Gastrocnemius medialis (tissue), 4 donors: ENCODE measurements around the gene HOXC11.

Source experiments
- CTCF ChIP-seq, 5 experiments: fragments of 450-650 bp in 3 of 5; fragments of 200-600 bp in 2 of 5; sonication (generic) in 2 of 5; IDR thresholded peaks in 4 of 5; conservative IDR thresholded peaks in 1 of 5; 1 replicate in 4 of 5; 2 replicates in 1 of 5; pipeline ENCODE4 v1.5.1; 2016 to 2019; ENCODE audit warnings: antibody characterized with exemption in 5 of 5, mild to moderate bottlenecking in 3 of 5, moderate library complexity in 3 of 5
- POLR2A ChIP-seq, 2 donors: fragments of 450-650 bp; IDR thresholded peaks; one replicate each; pipeline ENCODE4 v1.6.1; 2017; ENCODE audit warnings: antibody characterized with exemption in 2 of 2, mild to moderate bottlenecking in 2 of 2, moderate library complexity in 2 of 2

DNA sequence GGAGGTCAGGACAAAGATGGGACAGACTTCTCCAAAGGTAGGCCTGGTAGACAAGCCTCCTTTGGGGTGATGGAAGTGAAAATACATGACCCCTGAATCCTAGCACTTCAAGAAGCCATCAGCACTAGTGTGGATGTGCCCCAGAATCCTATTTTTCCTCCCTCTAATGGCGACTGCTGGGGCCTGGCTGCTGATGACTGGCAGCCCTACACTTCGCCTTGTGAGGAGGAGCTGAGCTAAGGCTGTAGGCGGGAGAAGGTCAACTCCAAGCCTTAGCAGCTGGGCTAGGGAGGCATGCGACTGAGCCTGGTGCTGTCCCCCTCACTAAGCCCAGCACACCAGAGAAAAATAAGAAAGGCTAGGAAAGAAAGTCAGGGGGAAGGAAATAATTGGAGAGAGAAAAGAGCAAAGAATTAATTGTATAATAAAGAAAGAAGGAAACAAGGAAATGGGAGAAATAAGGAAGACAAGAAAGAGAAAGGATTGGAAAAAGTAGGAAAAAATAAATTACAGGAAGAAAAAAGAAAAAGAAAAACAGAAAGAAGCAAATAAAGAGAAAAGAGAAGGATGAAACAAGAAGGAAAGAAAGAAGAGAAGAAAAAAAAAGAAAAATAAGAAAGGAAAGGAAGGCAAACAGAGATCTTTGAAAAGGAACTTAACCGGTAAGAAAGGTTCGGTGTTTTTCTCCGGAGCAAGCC is 7.3 kb downstream of the HOXC11 start:
- TF ChIP-seq CTCF (IDR thresholded peaks at IDR 0.05 in 4 of 5, conservative IDR thresholded peaks at IDR 0.05 in 1 of 5), result no peak
- TF ChIP-seq POLR2A (IDR thresholded peaks at IDR 0.05), result no peak
